HEK293T (cell line): ENCODE results near the gene IRAK2.

Experiments
- ARNT ChIP-seq: fragments of 450-650 bp; IDR thresholded peaks from 2 replicates; pipeline ENCODE4 v1.6.1; 2017; ENCODE audit warnings: mild to moderate bottlenecking
- FOXA1 ChIP-seq: fragments of 450-650 bp; IDR thresholded peaks from 2 replicates; pipeline ENCODE4 v1.6.1; 2016; ENCODE audit warnings: mild to moderate bottlenecking
- FOXK2 ChIP-seq: fragments of 450-650 bp; IDR thresholded peaks from 2 replicates; pipeline ENCODE4 v1.6.1; 2016; ENCODE audit warnings: mild to moderate bottlenecking
- FOXM1 ChIP-seq: fragments of 450-650 bp; IDR thresholded peaks from 2 replicates; pipeline ENCODE4 v1.6.1; 2017; ENCODE audit warnings: mild to moderate bottlenecking, borderline replicate concordance
- L3MBTL2 ChIP-seq: fragments of 450-650 bp; conservative IDR thresholded peaks from 2 replicates; pipeline ENCODE4 v1.6.1; 2016; ENCODE audit warnings: mild to moderate bottlenecking
- NFRKB ChIP-seq: fragments of 450-650 bp; IDR thresholded peaks from 2 replicates; pipeline ENCODE4 v1.6.1; 2016; ENCODE audit warnings: mild to moderate bottlenecking, moderate library complexity
- SP1 ChIP-seq: fragments of 450-650 bp; IDR thresholded peaks from 2 replicates; pipeline ENCODE4 v1.6.1; 2017
- SUZ12 ChIP-seq: fragments of 450-650 bp; IDR thresholded peaks from 2 replicates; pipeline ENCODE4 v1.6.1; 2016; ENCODE audit warnings: mild to moderate bottlenecking
- TARDBP ChIP-seq: fragments of 450-650 bp; IDR thresholded peaks from 2 replicates; pipeline ENCODE4 v1.6.1; 2016
- ZNF384 ChIP-seq: fragments of 450-650 bp; IDR thresholded peaks from 2 replicates; pipeline ENCODE4 v1.6.1; 2016
- TF ChIP-seq, protein P1 (sequence below): fragments of 450-650 bp; IDR thresholded peaks from 2 replicates; pipeline ENCODE4 v1.6.1; 2016

- no peak for TF ChIP-seq L3MBTL2
- TF ChIP-seq SP1: no peak
- no peak for TF ChIP-seq ARNT
- TF ChIP-seq FOXK2: no peak
- no peak for TF ChIP-seq SUZ12
- TF ChIP-seq FOXM1: no peak
- TF ChIP-seq TARDBP: no peak
- TF ChIP-seq ZNF384: no peak
- TF ChIP-seq NFRKB: no peak
- TF ChIP-seq FOXA1: no peak
- TF ChIP-seq, protein P1, sequence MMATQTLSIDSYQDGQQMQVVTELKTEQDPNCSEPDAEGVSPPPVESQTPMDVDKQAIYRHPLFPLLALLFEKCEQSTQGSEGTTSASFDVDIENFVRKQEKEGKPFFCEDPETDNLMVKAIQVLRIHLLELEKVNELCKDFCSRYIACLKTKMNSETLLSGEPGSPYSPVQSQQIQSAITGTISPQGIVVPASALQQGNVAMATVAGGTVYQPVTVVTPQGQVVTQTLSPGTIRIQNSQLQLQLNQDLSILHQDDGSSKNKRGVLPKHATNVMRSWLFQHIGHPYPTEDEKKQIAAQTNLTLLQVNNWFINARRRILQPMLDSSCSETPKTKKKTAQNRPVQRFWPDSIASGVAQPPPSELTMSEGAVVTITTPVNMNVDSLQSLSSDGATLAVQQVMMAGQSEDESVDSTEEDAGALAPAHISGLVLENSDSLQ: no peak
These were observed 8.6 kb downstream of the IRAK2 start for GRCh38 chr3:10173095-10173925.
